ENCODE data around the gene UCHL3. TPM values are rescaled to one million over a fixed set of nuclear protein-coding genes. Genes with fewer than 3 reads are reported as not detected.

The UCHL3 gene
- total and polyA plus RNA-seq, 2 donors (not counting 3 experiments of a cell fraction or from before 2014, with no cell fraction given), result 31.3 to 46.8 TPM

GRCh38 chr13:75633285-75633684, 83.7 kb downstream of the UCHL3 start:
- no peak overlapping the region for H2AFZ ChIP-seq (ENCODE audit: low read depth, low read length)
- BruUV-seq (replicated peaks), result no TSS peak
- peaks cover 1% of the 10 kb centered on the region for H3K79me2 ChIP-seq (ENCODE audit: control insufficient read depth, insufficient read depth, low read length)
- no peak overlapping the region for H3K4me3 ChIP-seq (replicated peaks in 1 of 3; ENCODE audit: insufficient read depth in 1 of 3, low read depth in 1 of 3, low read length in 3 of 3)
- no peak overlapping the region for H3K9ac ChIP-seq (replicated peaks; ENCODE audit: extremely low read depth, insufficient read depth, low read length)
- peaks cover 9% of the 10 kb centered on the region for H3K4me1 ChIP-seq (ENCODE audit: control insufficient read depth, extremely low read depth, insufficient read depth, low read length)
- H3K27ac ChIP-seq (ENCODE audit: insufficient read depth, low read depth, low read length), result no peak overlapping the region
- H3K9me1 ChIP-seq (replicated peaks; ENCODE audit: control insufficient read depth, extremely low read depth, insufficient read depth, low read length), result no peaks in the 10 kb centered on the region
- TF ChIP-seq GATA2 (IDR thresholded peaks at IDR 0.05; ENCODE audit: insufficient read depth, insufficient read length, low read depth, low read length), result no peak
- no peak for TF ChIP-seq POLR2AphosphoS5 (IDR thresholded peaks at IDR 0.05; ENCODE audit: insufficient read depth, low read depth, low read length)
- TF ChIP-seq JUN (IDR thresholded peaks at IDR 0.05; ENCODE audit: borderline replicate concordance, insufficient read depth, insufficient read length, low read depth), result no peak
- TF ChIP-seq MYC (IDR thresholded peaks at IDR 0.05; ENCODE audit: low read depth, low read length), result no peak
- TF ChIP-seq EZH2 (IDR thresholded peaks at IDR 0.05; ENCODE audit: borderline replicate concordance, low read depth, low read length, severe bottlenecking), result no peak
- TF ChIP-seq FOS (IDR thresholded peaks at IDR 0.05; ENCODE audit: borderline replicate concordance, insufficient read depth, low read length), result no peak
- TF ChIP-seq CTCF (IDR thresholded peaks at IDR 0.05; ENCODE audit: extremely low read depth in 1 of 2, insufficient read depth in 1 of 2, low read depth in 1 of 2, low read length in 2 of 2), result no peak
- no peak for TF ChIP-seq MAX (IDR thresholded peaks at IDR 0.05; ENCODE audit: insufficient read depth, insufficient read length)
- TF ChIP-seq POLR2A (IDR thresholded peaks at IDR 0.05; ENCODE audit: low read depth, low read length), result no peak
- dilution Hi-C loops (cut with MboI; ENCODE audit: extremely low pct_ligation_motif_present, low sequenced_read_pairs) (no loop called here), intact Hi-C loops (cut with micrococcal nuclease) (no loop called here)
- no peaks in the 10 kb centered on the region for H4K20me1 ChIP-seq (replicated peaks; ENCODE audit: control insufficient read depth, extremely low read depth, insufficient read depth, low read length)
- no peaks in the 10 kb centered on the region for H3K9me3 ChIP-seq (replicated peaks; ENCODE audit: control insufficient read depth, insufficient read depth, low read length)
- no peak overlapping the region for H3K4me2 ChIP-seq (ENCODE audit: insufficient read depth, low read length)
- H3K27me3 ChIP-seq (ENCODE audit: control insufficient read depth in 2 of 2, insufficient read depth in 2 of 2, low read length in 2 of 2), result no peaks in the 10 kb centered on the region
- ChIA-PET POLR2A (no interaction called here), CTCF (no interaction called here)
- DNase-seq (ENCODE audit: low read depth, low spot score) (no peak), FAIRE-seq (peak; percentile 12)
- no peaks in the 10 kb centered on the region for H3K36me3 ChIP-seq (ENCODE audit: control insufficient read depth in 2 of 2, extremely low read depth in 1 of 2, insufficient read depth in 2 of 2, low read length in 2 of 2)
